GM13977 (cell line): Measurements from ENCODE around the gene RGPD8.

ENCODE experiments used
- DNase-seq: peaks from one replicate; pipeline ENCODE4 v3.0.0; 2012; ENCODE audit warnings: low spot score
- CTCF ChIP-seq: IDR thresholded peaks from 2 replicates; pipeline ENCODE4 v1.5.1; 2012; ENCODE audit warnings: mild to moderate bottlenecking, control low read depth; ENCODE audit not compliant: insufficient read depth; ENCODE audit errors: extremely low read depth, missing control alignments
- in situ Hi-C: fragments of 300-500 bp; cut with MboI; formaldehyde crosslinking; loops from one replicate; pipeline ENCODE4 v1.12.0; 2022; ENCODE audit warnings: low sequenced_read_pairs, low pct_unique_long_range_greater_than_20kb, mixed read lengths, inconsistent platforms; ENCODE audit not compliant: unreplicated experiment

Gene RGPD8

GRCh38 chr2:112345030-112346027 is 88.1 kb downstream of the RGPD8 start:
- in situ Hi-C loops = no loop called here
- DNase-seq = no peak
- no peak for TF ChIP-seq CTCF

DNA sequence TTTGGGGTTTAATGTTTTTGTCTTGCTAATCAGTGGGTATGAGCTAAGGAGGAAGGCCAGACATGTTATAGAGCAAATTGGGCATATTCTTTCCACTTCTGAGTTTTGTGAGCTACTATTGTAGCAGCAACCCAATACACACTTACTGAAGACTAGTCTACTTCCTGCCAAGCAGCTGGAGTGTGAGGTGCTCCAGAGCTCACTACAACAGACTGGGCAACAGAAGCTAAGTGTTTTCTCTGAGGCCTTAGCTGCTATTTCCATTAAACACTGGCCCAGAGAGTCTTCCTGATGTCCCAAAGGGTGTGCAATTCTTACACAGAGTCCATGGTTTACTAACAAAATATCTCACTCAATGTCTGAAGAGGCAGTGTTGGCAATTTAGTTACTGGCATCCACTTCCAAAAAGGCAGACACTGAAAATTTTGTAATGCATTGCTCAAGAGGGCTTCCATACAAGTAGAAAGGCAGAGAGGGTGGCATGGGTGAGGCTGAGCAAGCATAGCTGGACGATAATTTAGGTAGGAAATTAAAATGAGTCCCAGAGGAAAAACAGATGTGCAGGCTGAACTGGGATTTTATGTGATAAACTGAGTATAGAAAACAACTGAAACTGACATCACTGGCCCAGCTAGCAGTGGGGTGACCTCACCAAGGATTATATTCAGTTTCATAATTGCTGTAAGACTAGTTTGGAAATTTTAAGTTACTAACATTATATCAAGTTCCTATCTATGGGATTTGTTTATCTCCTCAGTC is 89.4 kb downstream of the RGPD8 start:
- in situ Hi-C loops = no loop called here
- peak; percentile 41 for DNase-seq
- TF ChIP-seq CTCF = no peak

- in situ Hi-C loops = no loop called here
- no peak for DNase-seq
- TF ChIP-seq CTCF = no peak
These were observed 91.3 kb downstream of the RGPD8 start for GRCh38 chr2:112342067-112342550.

GRCh38 chr2:112340475-112341267 is 92.8 kb downstream of the RGPD8 start:
- TF ChIP-seq CTCF = no peak
- in situ Hi-C loops = no loop called here
- no peak for DNase-seq

GRCh38 chr2:112339986-112340385 is 93.5 kb downstream of the RGPD8 start:
- no peak for DNase-seq
- TF ChIP-seq CTCF = no peak
- in situ Hi-C loops = no loop called here

- TF ChIP-seq CTCF = no peak
- in situ Hi-C loops = no loop called here
- DNase-seq = no peak
These were observed 97.8 kb downstream of the RGPD8 start for GRCh38 chr2:112335600-112335999.
